Endothelial cell of umbilical vein (primary cell): ENCODE results near the gene NOSIP. TPM values are rescaled to one million over a fixed set of nuclear protein-coding genes. Genes with fewer than 3 reads are reported as not detected.

Source experiments
- BruUV-seq: library from RNA; stranded (reverse); fragments of 400-500 nt; replicated peaks from 2 replicates; lab custom pipeline; 2021; lab: Mats Ljungman, UMichigan
- CTCF ChIA-PET: fragments of 300-600, 350-600 bp; sonication (Branson Sonifier 250); formaldehyde crosslinking; loops from one replicate; lab custom pipeline; 2021; ENCODE audit warnings: antibody characterized with exemption, inconsistent platforms; lab: Charles Lee
- POLR2A ChIA-PET: fragments of 300-600, 350-600 bp; sonication (Branson Sonifier 250); formaldehyde crosslinking; loops from one replicate; lab custom pipeline; 2021; ENCODE audit warnings: antibody characterized with exemption, inconsistent platforms; lab: Charles Lee
- DNase-seq: peaks from one replicate; pipeline ENCODE4 v3.0.0-alpha.2; 2011; ENCODE audit warnings: low read depth, low spot score
- FAIRE-seq: peaks from 2 replicates; lab custom pipeline; 2011; peaks lifted over from hg19 to GRCh38; lab: Jason Lieb, UNC
- H2AFZ ChIP-seq: 2 replicates; pipeline ENCODE4 v1.6.0; 2012; ENCODE audit warnings: low read depth, low read length, control low read depth, inconsistent platforms
- H3K27ac ChIP-seq: 2 replicates; pipeline ENCODE4 v1.5.1; 2011; ENCODE audit warnings: low read depth, mild to moderate bottlenecking, control low read depth, low read length, moderate library complexity; ENCODE audit not compliant: insufficient read depth
- H3K27me3 ChIP-seq, 2 experiments: 2 replicates each; pipeline versions ENCODE4 v1.6.0 to v1.6.1; 2011; ENCODE audit warnings: low read length in 2 of 2, mixed read lengths in 1 of 2; ENCODE audit not compliant: control insufficient read depth in 2 of 2, insufficient read depth in 2 of 2
- H3K36me3 ChIP-seq, 2 experiments: 2 replicates in 1 of 2; 3 replicates in 1 of 2; pipeline ENCODE4 v1.5.1; 2011; ENCODE audit warnings: low read length in 2 of 2, mild to moderate bottlenecking in 1 of 2, moderate library complexity in 1 of 2; ENCODE audit not compliant: control insufficient read depth in 2 of 2, insufficient read depth in 2 of 2; ENCODE audit errors: extremely low read depth in 1 of 2
- H3K4me1 ChIP-seq: 3 replicates; pipeline ENCODE4 v1.5.1; 2011; ENCODE audit warnings: mild to moderate bottlenecking, low read length; ENCODE audit not compliant: control insufficient read depth, insufficient read depth; ENCODE audit errors: extremely low read depth
- H3K4me2 ChIP-seq: 2 replicates; pipeline ENCODE4 v1.6.1; 2011; ENCODE audit warnings: low read length, control low read depth, mixed read lengths; ENCODE audit not compliant: insufficient read depth
- H3K4me3 ChIP-seq, 3 experiments: fragments of 200-600 bp in 1 of 3; sonication (generic), shearing (Covaris generic) in 1 of 3; replicated peaks in 1 of 3; 2 replicates each; pipeline ENCODE4 v1.5.1; 2011 to 2016; ENCODE audit warnings: control low read depth in 3 of 3, low read length in 3 of 3, mild to moderate bottlenecking in 2 of 3, inconsistent platforms in 1 of 3, low read depth in 1 of 3, moderate library complexity in 1 of 3; ENCODE audit not compliant: insufficient read depth in 1 of 3
- H3K79me2 ChIP-seq: 2 replicates; pipeline ENCODE4 v1.6.0; 2012; ENCODE audit warnings: low read length, inconsistent platforms; ENCODE audit not compliant: control insufficient read depth, insufficient read depth
- H3K9ac ChIP-seq: replicated peaks from 2 replicates; pipeline ENCODE3; 2011; ENCODE audit warnings: low read length, control low read depth; ENCODE audit not compliant: insufficient read depth; ENCODE audit errors: extremely low read depth
- H3K9me1 ChIP-seq: replicated peaks from 3 replicates; pipeline ENCODE4 v1.6.0; 2011; ENCODE audit warnings: mild to moderate bottlenecking, low read length; ENCODE audit not compliant: control insufficient read depth, insufficient read depth; ENCODE audit errors: extremely low read depth
- H3K9me3 ChIP-seq: replicated peaks from 2 replicates; pipeline ENCODE4 v1.5.1; 2012; ENCODE audit warnings: low read length, inconsistent platforms; ENCODE audit not compliant: control insufficient read depth, insufficient read depth
- H4K20me1 ChIP-seq: replicated peaks from 2 replicates; pipeline ENCODE3; 2011; ENCODE audit warnings: mild to moderate bottlenecking, low read length; ENCODE audit not compliant: control insufficient read depth, insufficient read depth; ENCODE audit errors: extremely low read depth
- EZH2 ChIP-seq: IDR thresholded peaks from 2 replicates; pipeline ENCODE4 v1.6.1; 2012; ENCODE audit warnings: borderline replicate concordance, low read depth, mild to moderate bottlenecking, moderate library complexity, low read length, inconsistent platforms; ENCODE audit not compliant: severe bottlenecking
- GATA2 ChIP-seq: IDR thresholded peaks from 2 replicates; pipeline ENCODE4 v1.7.0; 2011; ENCODE audit warnings: low read depth, mild to moderate bottlenecking, moderate library complexity, mixed read lengths, low read length; ENCODE audit not compliant: insufficient read length, insufficient read depth
- JUN ChIP-seq: IDR thresholded peaks from 2 replicates; pipeline ENCODE4 v1.6.1; 2011; ENCODE audit warnings: borderline replicate concordance, low read depth; ENCODE audit not compliant: insufficient read length, insufficient read depth
- MAX ChIP-seq: IDR thresholded peaks from 2 replicates; pipeline ENCODE4 v1.6.1; 2011; ENCODE audit not compliant: insufficient read depth, insufficient read length
- POLR2AphosphoS5 ChIP-seq: IDR thresholded peaks from 2 replicates; pipeline ENCODE4 v1.6.1; 2012; ENCODE audit warnings: low read depth, mild to moderate bottlenecking, control low read depth, low read length, moderate library complexity; ENCODE audit not compliant: insufficient read depth
- dilution Hi-C: fragments of 300-500 bp; cut with MboI; formaldehyde crosslinking; loops from one replicate; pipeline ENCODE4 v1.15.0; 2019; ENCODE audit warnings: low sequenced_read_pairs; ENCODE audit not compliant: extremely low pct_ligation_motif_present
- intact Hi-C: fragments of 100-400 bp; cut with micrococcal nuclease; formaldehyde crosslinking; loops from one replicate; pipeline ENCODE4 v1.10.0; 2022
- polyA plus RNA-seq, 4 experiments: library from polyadenylated mRNA; depleted of rRNA in 3 of 4; stranded (reverse) in 3 of 4; unstranded in 1 of 4; fragments of >200 nt; gene quantifications; 2 replicates each; pipeline versions ENCODE4 v1.2.1 to v1.2.3, GENCODE V29; 2011 to 2012; ENCODE audit warnings: missing spikeins in 1 of 4
- total RNA-seq: library from RNA; stranded (reverse); gene quantifications from 2 replicates; pipeline ENCODE4 v1.2.3, GENCODE V29; 2021
- TF ChIP-seq, protein P1 (sequence below), 2 donors: IDR thresholded peaks; 1 replicate in 1 of 2; 2 replicates in 1 of 2; pipeline ENCODE4 v1.5.1; 2011; ENCODE audit warnings: low read length in 2 of 2, mild to moderate bottlenecking in 2 of 2, moderate library complexity in 2 of 2, control low read depth in 1 of 2, inconsistent platforms in 1 of 2, low read depth in 1 of 2; ENCODE audit not compliant: insufficient read depth in 1 of 2; ENCODE audit errors: extremely low read depth in 1 of 2

NOSIP gene
- total and polyA plus RNA-seq, 2 donors (not counting 3 experiments of a cell fraction or from before 2014, with no cell fraction given) = 77.5 to 128 TPM

DNA sequence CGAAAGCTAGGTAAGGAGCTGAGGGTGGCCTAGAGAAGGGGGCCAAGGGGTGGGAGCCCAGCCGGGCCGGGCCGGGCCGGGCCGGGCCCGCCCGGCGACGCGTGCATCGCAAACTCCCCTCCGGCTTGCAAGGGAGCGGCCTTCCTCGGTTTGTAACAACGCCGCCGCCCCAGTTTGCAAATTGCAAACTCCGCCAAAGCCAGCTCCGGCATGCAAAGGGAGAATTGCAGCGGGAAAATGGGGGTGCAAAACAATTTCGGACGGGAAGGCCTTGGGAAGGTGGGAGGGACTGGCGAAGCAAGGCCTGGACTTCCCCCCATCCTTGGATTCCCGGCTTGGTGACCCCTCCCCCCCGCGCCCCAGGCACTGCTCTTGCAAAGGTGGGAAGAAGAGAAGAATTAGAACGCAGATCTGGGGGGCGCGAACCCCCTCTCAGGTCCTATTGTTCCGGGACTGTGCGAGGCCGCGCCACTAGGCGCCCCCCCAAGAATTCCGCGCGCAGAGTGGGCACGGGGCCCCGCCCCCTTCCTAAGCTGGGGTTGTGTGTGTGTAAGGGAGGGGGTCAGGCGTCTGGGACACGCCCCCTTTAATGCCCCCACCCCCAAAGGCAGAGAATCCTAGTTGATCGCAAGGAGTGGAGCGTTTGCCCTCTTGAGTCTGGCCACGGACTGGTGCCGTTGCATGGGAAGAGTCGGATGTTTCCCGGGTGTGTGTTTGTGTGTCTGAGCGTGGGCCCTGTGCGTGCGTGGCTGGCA, 11.6 kb upstream of the NOSIP start:
- TF ChIP-seq MAX (no peak), EZH2 (no peak), POLR2AphosphoS5 (peak; percentile 44), GATA2 (no peak), JUN (no peak)
- TF ChIP-seq, protein P1, sequence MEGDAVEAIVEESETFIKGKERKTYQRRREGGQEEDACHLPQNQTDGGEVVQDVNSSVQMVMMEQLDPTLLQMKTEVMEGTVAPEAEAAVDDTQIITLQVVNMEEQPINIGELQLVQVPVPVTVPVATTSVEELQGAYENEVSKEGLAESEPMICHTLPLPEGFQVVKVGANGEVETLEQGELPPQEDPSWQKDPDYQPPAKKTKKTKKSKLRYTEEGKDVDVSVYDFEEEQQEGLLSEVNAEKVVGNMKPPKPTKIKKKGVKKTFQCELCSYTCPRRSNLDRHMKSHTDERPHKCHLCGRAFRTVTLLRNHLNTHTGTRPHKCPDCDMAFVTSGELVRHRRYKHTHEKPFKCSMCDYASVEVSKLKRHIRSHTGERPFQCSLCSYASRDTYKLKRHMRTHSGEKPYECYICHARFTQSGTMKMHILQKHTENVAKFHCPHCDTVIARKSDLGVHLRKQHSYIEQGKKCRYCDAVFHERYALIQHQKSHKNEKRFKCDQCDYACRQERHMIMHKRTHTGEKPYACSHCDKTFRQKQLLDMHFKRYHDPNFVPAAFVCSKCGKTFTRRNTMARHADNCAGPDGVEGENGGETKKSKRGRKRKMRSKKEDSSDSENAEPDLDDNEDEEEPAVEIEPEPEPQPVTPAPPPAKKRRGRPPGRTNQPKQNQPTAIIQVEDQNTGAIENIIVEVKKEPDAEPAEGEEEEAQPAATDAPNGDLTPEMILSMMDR (IDR thresholded peaks at IDR 0.05; ENCODE audit: extremely low read depth in 1 of 2, insufficient read depth in 1 of 2, low read depth in 1 of 2, low read length in 2 of 2) = no peak
- Histone ChIP-seq H3K27me3 (no peaks in the 10 kb centered on the region), H3K9me1 (no peaks in the 10 kb centered on the region), H3K4me2 (peak overlapping the region; percentile 72), H4K20me1 (no peaks in the 10 kb centered on the region), H3K4me3 (peak overlapping the region; percentile 84 to 95 (median 88)), H3K9ac (peak overlapping the region; percentile 68), H3K79me2 (peaks cover 35% of the 10 kb centered on the region), H3K36me3 (peaks cover 3 to 14% of the 10 kb centered on the region in 2 experiments), H3K27ac (peak overlapping the region; percentile 37), H3K9me3 (no peaks in the 10 kb centered on the region), H2AFZ (no peak overlapping the region), H3K4me1 (peaks cover 16% of the 10 kb centered on the region)
- FAIRE-seq (no peak), DNase-seq (peak; percentile 59)
- ChIA-PET CTCF (no interaction called here), POLR2A (interaction anchor here (0.7 to 1.7 kb wide), 3 partner anchors 12 to 261 kb away, joined by 3 to 7 read pairs (median 4); partner anchors contain the start of genes NOSIP and RRAS)
- dilution Hi-C loops = no loop called here
- intact Hi-C loops = loop anchor here (5.0 kb wide), 1 partner anchor 275 kb away; the partner anchor contains the start of gene PNKP
- no TSS peak for BruUV-seq
